ENCODE results near the gene ANKHD1.

The ANKHD1 gene

GRCh38 chr5:140565024-140565779, 163.6 kb downstream of the ANKHD1 start:
- TF ChIP-seq CTCF (conservative IDR thresholded peaks at IDR 0.05) (no peak), ZFX (IDR thresholded peaks at IDR 0.05) (no peak)
- H3K27ac ChIP-seq = peak overlapping the region; percentile 97

- TF ChIP-seq ZFX (IDR thresholded peaks at IDR 0.05) (no peak), CTCF (conservative IDR thresholded peaks at IDR 0.05) (no peak)
- peak overlapping the region; percentile 97 for H3K27ac ChIP-seq
Measured at GRCh38 chr5:140565780-140566095, 164.1 kb downstream of the ANKHD1 start.

GRCh38 chr5:140566665-140567064, 165.0 kb downstream of the ANKHD1 start:
- H3K27ac ChIP-seq = no peak overlapping the region
- TF ChIP-seq ZFX (IDR thresholded peaks at IDR 0.05) (no peak), CTCF (conservative IDR thresholded peaks at IDR 0.05) (no peak)

- no peak for TF ChIP-seq CTCF (conservative IDR thresholded peaks at IDR 0.05)
- no peak for TF ChIP-seq ZFX (IDR thresholded peaks at IDR 0.05)
- no peak overlapping the region for H3K27ac ChIP-seq
Measured at GRCh38 chr5:140567136-140567818, 165.6 kb downstream of the ANKHD1 start.

- no peak overlapping the region for H3K27ac ChIP-seq
- no peak for TF ChIP-seq ZFX (IDR thresholded peaks at IDR 0.05)
- TF ChIP-seq CTCF (conservative IDR thresholded peaks at IDR 0.05) = no peak
Measured at GRCh38 chr5:140567871-140568270, 166.2 kb downstream of the ANKHD1 start.

- TF ChIP-seq CTCF (conservative IDR thresholded peaks at IDR 0.05) (no peak), ZFX (IDR thresholded peaks at IDR 0.05) (no peak)
- no peak overlapping the region for H3K27ac ChIP-seq
Measured at GRCh38 chr5:140568443-140569063, 166.9 kb downstream of the ANKHD1 start.

GRCh38 chr5:140569197-140569596, 167.6 kb downstream of the ANKHD1 start:
- H3K27ac ChIP-seq = no peak overlapping the region
- TF ChIP-seq CTCF (conservative IDR thresholded peaks at IDR 0.05) = no peak
- no peak for TF ChIP-seq ZFX (IDR thresholded peaks at IDR 0.05)
